GM21447 (cell line): ENCODE measurements around the gene SPC25.
"Not testable (repeated sequence)": the region's sequence is repeated elsewhere in the genome, so short reads cannot be mapped to it uniquely, and the experiment has no call there.

Source experiments
- ATAC-seq: cut with Tn5 transposase; IDR thresholded peaks from one replicate; pipeline ENCODE4 v1.9.1; 2021; ENCODE audit not compliant: unreplicated experiment

The SPC25 gene

GRCh38 chr2:168904358-168904757, 14.1 kb upstream of the SPC25 start:
- ATAC-seq, result no peak

DNA sequence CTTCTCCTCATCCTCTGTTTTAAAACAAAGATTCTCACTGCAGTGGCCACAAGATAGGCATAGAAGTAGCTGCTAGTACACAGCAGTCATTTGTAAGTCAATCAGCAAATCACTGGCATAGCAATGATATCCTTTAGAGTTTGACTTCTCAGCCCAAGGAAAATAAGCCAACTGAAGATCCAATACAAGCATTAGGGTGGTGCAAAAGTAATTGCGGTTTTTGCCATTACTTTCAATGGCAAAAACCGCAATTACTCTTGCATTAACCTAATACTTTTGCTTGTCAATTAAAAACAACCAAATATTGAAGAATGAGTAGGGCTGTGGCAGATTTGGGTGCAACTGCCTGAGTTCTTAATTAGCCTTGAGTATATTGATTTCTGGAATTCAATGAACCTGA, 13.7 kb upstream of the SPC25 start:
- ATAC-seq, result no peak

GRCh38 chr2:168901003-168901402, 10.8 kb upstream of the SPC25 start, which contains the start of gene G6PC2:
G6PC2 (plus strand) TSS chr2:168901291; CDS start chr2:168901332, 41 bp downstream.
- no peak for ATAC-seq

DNA sequence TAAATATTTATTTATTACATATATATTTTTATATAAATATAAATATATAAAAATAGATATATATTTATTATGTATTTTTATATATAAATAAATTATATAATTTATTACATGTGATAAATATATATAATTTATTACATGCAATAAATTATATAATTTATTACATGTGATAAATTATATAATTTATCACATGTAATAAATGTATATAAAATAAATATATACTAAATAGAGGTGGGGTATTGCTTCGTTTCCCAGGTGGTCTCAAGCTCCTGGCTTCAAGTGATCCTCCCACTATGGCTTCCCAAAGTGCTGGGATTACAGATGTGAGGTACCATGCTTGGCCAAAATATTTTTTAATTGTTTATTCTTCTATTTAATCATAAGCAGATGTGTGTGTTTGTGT, 7.2 kb upstream of the SPC25 start:
- no peak for ATAC-seq

- ATAC-seq, result no peak
Observed at GRCh38 chr2:168896783-168897182, 6.6 kb upstream of the SPC25 start.

GRCh38 chr2:168895771-168896170, 5.5 kb upstream of the SPC25 start:
- ATAC-seq, result no peak

GRCh38 chr2:168894720-168895119, 4.5 kb upstream of the SPC25 start:
- no peak for ATAC-seq

DNA sequence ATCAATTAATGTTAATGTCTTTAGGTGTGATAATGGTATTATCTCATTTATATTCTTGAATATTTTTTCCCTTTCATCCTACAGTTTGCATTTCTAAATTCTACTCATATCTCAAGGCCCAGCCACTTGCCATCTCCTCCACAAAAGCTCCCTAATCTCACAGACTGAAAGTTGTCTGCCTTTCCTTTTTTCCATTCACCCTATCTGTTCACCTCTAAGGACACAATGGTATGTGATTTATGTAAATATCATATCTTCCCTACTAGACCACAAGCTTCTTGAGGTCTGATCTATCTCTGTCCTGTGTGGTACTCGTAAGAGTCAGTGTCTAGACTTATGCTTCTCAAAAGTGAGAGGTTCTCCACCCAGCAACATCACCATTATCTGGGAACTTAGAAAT, 3.9 kb upstream of the SPC25 start:
- no peak for ATAC-seq

DNA sequence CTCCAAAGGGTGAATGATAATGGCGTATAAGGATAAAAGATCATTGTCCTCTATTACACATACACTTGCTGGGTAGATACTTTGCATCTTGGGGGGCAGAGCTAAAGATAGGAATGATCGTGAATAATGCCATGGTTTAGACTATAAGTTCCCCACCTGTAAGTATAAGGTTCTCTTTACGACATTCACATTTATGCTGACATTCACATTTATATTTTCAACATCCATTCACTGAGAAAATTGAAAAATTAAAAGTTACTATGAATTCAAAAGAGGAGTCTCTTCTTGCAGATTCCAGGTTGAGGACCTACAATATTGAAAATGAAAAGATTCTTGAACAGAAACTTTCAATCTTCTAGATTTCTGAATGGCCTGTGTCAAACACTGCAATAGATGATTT, 2.1 kb upstream of the SPC25 start:
- ATAC-seq, result no peak

GRCh38 chr2:168889635-168890005, 610 bp downstream of the SPC25 start:
- peak; percentile 2 for ATAC-seq

DNA sequence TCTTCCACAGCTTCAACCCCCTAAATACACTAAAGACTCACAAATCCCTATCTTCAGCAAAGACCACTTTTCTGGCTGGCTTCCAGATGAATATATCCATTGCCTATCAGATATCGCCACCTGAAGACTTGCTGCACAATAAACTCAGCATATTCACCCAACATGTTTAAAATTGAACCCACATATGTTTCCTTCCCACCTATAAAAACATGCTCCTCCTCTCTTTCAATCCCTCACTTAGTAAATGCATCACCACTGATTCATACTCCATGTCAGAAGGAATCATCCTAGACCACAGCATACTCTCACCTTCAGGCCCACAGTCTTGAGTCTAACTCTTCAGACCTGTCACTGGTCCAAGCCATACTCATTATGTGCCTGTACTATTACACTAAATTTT, 5.3 kb downstream of the SPC25 start:
- ATAC-seq, result no peak

DNA sequence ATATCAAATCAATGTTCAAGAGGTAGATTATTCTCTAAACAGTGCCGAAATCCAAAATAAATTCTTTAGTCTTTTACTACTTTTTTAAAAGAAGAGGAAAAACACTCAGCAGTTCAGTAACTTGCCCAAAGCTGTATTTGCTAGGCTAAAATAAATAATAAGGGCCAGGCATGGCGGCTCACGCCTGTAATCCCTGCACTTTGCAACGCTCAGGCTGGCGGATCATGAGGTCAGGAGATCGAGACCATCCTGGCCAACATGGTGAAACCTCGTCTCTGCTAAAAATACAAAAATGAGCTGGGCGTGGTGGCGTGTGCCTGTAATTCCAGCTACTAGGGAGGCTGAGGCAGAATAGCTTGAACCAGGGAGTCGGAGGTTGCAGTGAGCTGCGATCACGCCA, 8.1 kb downstream of the SPC25 start:
- not testable (repeated sequence) for ATAC-seq

DNA sequence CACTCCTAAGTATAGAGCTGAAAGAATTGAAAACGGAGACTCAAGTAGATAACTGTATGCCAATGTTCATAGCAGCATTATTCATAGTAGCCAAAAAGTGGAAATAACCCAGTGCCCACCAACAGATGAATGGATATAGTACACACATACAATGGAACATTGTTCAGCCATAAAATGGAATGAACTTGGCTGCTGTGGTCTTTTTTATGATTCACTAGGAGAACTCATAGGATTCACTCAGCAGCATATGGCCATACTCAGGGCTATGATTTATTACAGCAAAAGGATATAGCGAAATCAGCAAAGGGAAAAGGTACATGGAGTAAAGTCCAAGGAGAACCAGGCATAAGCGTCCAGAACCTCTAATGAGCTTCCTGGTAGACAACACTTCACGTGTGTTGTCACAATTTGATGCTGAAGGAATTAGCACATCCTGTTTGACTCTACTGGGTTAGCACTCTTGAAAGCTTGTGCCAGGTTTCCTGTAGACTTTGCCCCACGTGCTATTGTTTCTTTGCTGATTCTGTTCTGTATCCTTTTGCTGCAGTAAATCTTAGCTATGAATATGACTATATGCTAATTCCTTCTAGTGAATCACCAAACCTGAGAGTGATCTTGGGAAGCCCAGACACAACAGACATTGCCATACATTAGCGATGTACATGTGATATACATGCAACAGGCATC, 15.7 kb downstream of the SPC25 start:
- ATAC-seq, result no peak

GRCh38 chr2:168870824-168871223, 19.4 kb downstream of the SPC25 start:
- not testable (repeated sequence) for ATAC-seq

DNA sequence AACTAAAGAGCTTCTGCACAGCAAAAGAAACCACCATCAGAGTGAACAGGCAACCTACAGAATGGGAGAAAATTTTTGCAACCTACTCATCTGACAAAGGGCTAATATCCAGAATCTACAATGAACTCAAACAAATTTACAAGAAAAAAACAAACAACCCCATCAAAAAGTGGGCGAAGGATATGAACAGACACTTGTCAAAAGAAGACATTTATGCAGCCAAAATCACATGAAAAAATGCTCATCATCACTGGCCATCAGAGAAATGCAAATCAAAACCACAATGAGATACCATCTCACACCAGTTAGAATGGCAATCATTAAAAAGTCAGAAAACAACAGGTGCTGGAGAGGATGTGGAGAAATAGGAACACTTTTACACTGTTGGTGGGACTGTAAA, 19.9 kb downstream of the SPC25 start:
- not testable (repeated sequence) for ATAC-seq

GRCh38 chr2:168867164-168867563, 23.1 kb downstream of the SPC25 start:
- ATAC-seq, result not testable (repeated sequence)

DNA sequence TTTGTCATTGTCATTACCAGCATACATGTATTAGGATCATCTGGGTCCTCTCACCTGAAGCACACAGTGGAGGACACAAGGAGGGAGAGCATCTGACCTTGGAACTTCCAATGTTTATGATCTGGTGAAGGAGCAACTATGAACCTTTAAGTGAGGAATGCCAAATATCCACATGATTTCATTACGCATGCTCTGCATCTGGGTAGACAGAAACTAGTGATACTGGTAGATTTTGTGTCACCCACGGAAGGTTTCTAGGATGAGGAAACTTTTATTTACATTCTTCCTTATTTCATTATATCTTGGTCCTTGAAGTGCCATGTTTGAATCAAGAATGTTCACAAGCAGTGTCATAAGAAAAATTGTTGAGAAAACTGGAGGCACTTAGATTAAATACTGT, 32.1 kb downstream of the SPC25 start:
- ATAC-seq, result no peak

DNA sequence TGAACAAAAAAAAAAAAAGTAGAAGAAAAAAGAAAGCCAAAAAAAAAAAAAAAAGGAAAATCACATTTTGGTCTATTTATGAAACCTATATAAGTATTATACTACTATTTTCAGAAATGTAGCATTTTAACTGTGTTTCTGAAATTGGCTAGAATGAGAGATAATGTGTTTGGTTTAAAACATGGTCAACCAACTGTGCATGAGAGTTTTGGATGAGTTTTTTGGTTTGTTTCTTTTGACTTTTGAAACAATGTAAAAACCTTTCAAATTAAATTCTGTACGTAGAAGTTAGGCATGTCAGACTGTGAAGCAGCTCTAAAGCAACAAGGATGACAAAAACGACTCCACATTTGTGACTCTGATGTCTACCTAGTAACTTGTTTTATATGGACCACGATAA, 34.6 kb downstream of the SPC25 start:
- ATAC-seq, result no peak

DNA sequence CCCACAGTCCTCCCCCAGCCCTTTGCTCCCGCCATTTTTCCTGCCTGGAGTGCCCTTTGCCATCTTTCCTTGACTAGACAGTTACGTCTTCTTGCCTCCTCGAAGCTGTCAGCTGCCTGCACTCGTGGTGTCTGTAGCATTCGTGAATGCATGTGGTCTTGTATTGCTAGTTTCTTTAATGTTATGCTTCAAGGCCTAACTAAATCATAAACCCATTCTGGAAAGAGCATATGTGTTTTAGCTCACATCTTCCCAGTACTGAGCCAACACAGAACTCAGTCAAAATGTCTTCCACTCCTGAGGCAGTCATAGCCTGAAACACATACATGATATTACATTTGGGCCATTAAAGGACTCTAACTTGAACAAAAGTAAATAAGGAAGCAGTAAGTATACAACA, 35.6 kb downstream of the SPC25 start:
- ATAC-seq, result no peak

GRCh38 chr2:168853471-168853870, 36.8 kb downstream of the SPC25 start:
- ATAC-seq, result no peak

DNA sequence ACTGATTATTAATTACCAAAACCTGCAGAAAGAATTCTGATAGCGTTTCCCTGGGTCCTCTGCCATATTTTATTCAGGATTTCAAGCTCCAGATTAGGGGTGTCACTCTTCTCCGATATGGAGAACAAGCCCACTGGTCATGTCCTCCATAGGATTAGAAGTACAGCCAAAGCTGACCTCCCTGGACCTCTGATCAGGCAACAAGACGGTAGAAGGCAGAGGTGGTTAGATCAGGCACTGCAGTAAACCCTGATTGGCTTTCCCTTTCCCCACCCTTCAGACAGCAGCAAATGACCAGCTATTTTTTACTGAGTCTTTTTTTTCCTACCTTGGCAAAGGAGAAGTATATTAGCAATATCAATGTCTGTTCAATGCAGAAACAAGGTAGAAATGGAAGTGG, 37.7 kb downstream of the SPC25 start:
- ATAC-seq, result no peak

DNA sequence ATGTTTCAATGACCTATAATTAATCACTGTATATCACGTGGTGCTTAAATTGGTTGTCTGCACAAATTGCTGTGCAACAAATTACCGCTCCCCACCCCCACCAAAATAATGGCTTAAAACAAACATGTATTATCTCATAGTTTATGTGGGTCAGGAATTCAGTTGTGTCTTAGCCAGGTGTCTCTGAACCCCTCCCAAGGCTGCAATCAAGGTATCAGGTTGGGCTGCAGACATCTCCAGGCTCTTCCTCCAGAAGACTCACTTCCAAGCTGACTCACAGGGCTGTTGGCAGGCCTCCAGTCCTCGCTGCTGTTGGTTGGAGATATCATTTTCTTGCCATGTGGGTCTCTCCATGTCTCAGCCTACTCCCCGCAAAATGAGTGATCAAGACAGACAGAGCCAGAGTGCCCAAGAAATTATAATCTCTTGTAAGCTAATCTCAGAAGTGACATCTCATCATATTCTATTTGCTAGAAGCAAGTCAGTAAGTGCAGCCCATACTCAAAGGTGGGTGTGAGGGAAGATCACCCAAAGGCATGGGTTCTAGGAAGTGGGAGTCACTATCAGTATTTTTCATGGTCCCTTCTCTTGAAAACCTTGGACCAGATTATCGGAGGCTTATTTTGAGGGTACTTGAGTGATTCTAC, 38.4 kb downstream of the SPC25 start:
- no peak for ATAC-seq

DNA sequence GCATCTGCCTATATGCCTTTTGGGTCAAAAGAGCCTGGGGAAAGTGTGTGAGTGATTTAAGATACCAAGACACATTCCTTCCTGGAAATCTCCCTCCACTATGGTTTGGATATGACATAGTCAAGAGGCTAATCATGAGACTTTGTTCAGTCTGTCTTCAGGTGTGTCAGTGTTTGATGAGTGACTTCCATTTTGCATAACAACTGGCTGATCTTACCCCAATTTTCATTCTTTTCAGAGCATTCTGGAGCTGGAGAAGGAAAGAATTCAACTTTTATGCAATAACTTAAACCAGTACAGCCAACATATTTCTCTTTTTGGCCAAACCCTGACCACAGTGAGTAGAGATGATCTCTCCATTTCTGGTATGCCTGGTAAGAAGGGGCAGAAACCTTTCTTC, 39.4 kb downstream of the SPC25 start:
- no peak for ATAC-seq
